GM18909 (cell line): Measurements from ENCODE around the gene PDK2.
"Not testable (repeated sequence)": the region's sequence is repeated elsewhere in the genome, so short reads cannot be mapped to it uniquely, and the experiment has no call there.

Experiments
- ATAC-seq: cut with Tn5 transposase; IDR thresholded peaks from one replicate; pipeline ENCODE4 v1.9.1; 2021; ENCODE audit warnings: mild to moderate bottlenecking; ENCODE audit not compliant: unreplicated experiment, poor library complexity

The PDK2 gene

GRCh38 chr17:50057521-50057991 is 37.6 kb upstream of the PDK2 start:
- ATAC-seq = no peak

GRCh38 chr17:50058296-50058953 is 36.7 kb upstream of the PDK2 start:
- no peak for ATAC-seq

GRCh38 chr17:50059256-50059655 is 35.9 kb upstream of the PDK2 start:
- no peak for ATAC-seq

- ATAC-seq = no peak
These were observed 35.3 kb upstream of the PDK2 start for GRCh38 chr17:50059759-50060273.

GRCh38 chr17:50060951-50061712 is 34.0 kb upstream of the PDK2 start:
- no peak for ATAC-seq

GRCh38 chr17:50061713-50062045 is 33.5 kb upstream of the PDK2 start:
- ATAC-seq = not testable (repeated sequence)

- no peak for ATAC-seq
These were observed 32.6 kb upstream of the PDK2 start for GRCh38 chr17:50062293-50063243.

GRCh38 chr17:50063561-50064252 is 31.4 kb upstream of the PDK2 start:
- ATAC-seq = no peak

GRCh38 chr17:50064253-50065001 is 30.7 kb upstream of the PDK2 start:
- no peak for ATAC-seq

- ATAC-seq = no peak
These were observed 30.1 kb upstream of the PDK2 start for GRCh38 chr17:50065056-50065455.

- no peak for ATAC-seq
These were observed 28.2 kb upstream of the PDK2 start for GRCh38 chr17:50066995-50067394.

GRCh38 chr17:50067996-50068395 is 27.2 kb upstream of the PDK2 start:
- no peak for ATAC-seq

- no peak for ATAC-seq
These were observed 24.1 kb upstream of the PDK2 start for GRCh38 chr17:50070908-50071680.

- no peak for ATAC-seq
These were observed 23.5 kb upstream of the PDK2 start for GRCh38 chr17:50071692-50072091.

- no peak for ATAC-seq
These were observed 23.0 kb upstream of the PDK2 start for GRCh38 chr17:50072130-50072529.

- no peak for ATAC-seq
These were observed 22.2 kb upstream of the PDK2 start for GRCh38 chr17:50072925-50073324.

- ATAC-seq = no peak
These were observed 20.9 kb upstream of the PDK2 start for GRCh38 chr17:50074227-50074626.

- no peak for ATAC-seq
These were observed 19.6 kb upstream of the PDK2 start for GRCh38 chr17:50075446-50076032.
